ENCODE measurements around the gene TSPAN19.

The TSPAN19 gene

GRCh38 chr12:85000729-85001128 lies 35.3 kb downstream of the TSPAN19 start:
- no peak for DNase-seq (ENCODE audit: low read depth)

- DNase-seq (ENCODE audit: low read depth), result no peak
Observed at GRCh38 chr12:84998341-84998740, 37.7 kb downstream of the TSPAN19 start.

GRCh38 chr12:84996759-84997158 lies 39.3 kb downstream of the TSPAN19 start:
- no peak for DNase-seq (ENCODE audit: low read depth)

- no peak for DNase-seq (ENCODE audit: low read depth)
Observed at GRCh38 chr12:84995641-84996040, 40.4 kb downstream of the TSPAN19 start.

GRCh38 chr12:84994426-84994825 lies 41.7 kb downstream of the TSPAN19 start:
- DNase-seq (ENCODE audit: low read depth), result no peak

- DNase-seq (ENCODE audit: low read depth), result no peak
Observed at GRCh38 chr12:84986586-84986985, 49.5 kb downstream of the TSPAN19 start.

- DNase-seq (ENCODE audit: low read depth), result no peak
Observed at GRCh38 chr12:84986117-84986516, 50.0 kb downstream of the TSPAN19 start.

GRCh38 chr12:84983289-84983688 lies 52.8 kb downstream of the TSPAN19 start:
- DNase-seq (ENCODE audit: low read depth), result no peak

- DNase-seq (ENCODE audit: low read depth), result no peak
Observed at GRCh38 chr12:84982888-84983287, 53.2 kb downstream of the TSPAN19 start.

GRCh38 chr12:84978921-84979320 lies 57.2 kb downstream of the TSPAN19 start:
- DNase-seq (ENCODE audit: low read depth), result no peak

GRCh38 chr12:84976133-84976532 lies 59.9 kb downstream of the TSPAN19 start:
- no peak for DNase-seq (ENCODE audit: low read depth)

GRCh38 chr12:84974155-84974815 lies 61.8 kb downstream of the TSPAN19 start:
- no peak for DNase-seq (ENCODE audit: low read depth)

- DNase-seq (ENCODE audit: low read depth), result no peak
Observed at GRCh38 chr12:84973026-84973425, 63.1 kb downstream of the TSPAN19 start.

- no peak for DNase-seq (ENCODE audit: low read depth)
Observed at GRCh38 chr12:84969226-84969625, 66.9 kb downstream of the TSPAN19 start.
